CD4-positive, alpha-beta T cell (primary cell): ENCODE measurements around the gene AGTPBP1. TPM values are rescaled to one million over a fixed set of nuclear protein-coding genes. Genes with fewer than 3 reads are reported as not detected.

ENCODE experiments used
- ATAC-seq: fragments of 200-7000 bp; cut with Tn5 transposase; one replicate; pipeline ENCODE4 v1.10.0; 2022; ENCODE audit warnings: mild to moderate bottlenecking; ENCODE audit not compliant: poor library complexity
- CTCF ChIA-PET: fragments of 350-600 bp; sonication (Branson Sonifier 250); formaldehyde crosslinking; loops from one replicate; lab custom pipeline; 2021; ENCODE audit warnings: antibody characterized with exemption, inconsistent platforms; lab: Charles Lee
- POLR2A ChIA-PET: fragments of 350-600 bp; sonication (Branson Sonifier 250); formaldehyde crosslinking; loops from one replicate; lab custom pipeline; 2021; ENCODE audit warnings: antibody characterized with exemption, inconsistent platforms; lab: Charles Lee
- DNase-seq, 14 experiments: peaks; one replicate each; pipeline ENCODE4 v3.0.0-alpha.2; 2013 to 2020; ENCODE audit warnings: mixed read lengths in 2 of 14
- H3K27ac ChIP-seq, 2 donors: one replicate each; pipeline versions ENCODE4 v1.5.1 to v1.7.0; 2013; ENCODE audit warnings: low read length in 2 of 2, low read depth in 1 of 2, mild to moderate bottlenecking in 1 of 2
- H3K27me3 ChIP-seq, 2 experiments: 1 replicate in 1 of 2; 2 replicates in 1 of 2; pipeline versions ENCODE4 v1.6.1 to v1.7.0; 2013; ENCODE audit warnings: low read length in 2 of 2, control low read depth in 1 of 2, mild to moderate bottlenecking in 1 of 2, moderate library complexity in 1 of 2; ENCODE audit not compliant: insufficient read depth in 2 of 2, control insufficient read depth in 1 of 2
- H3K36me3 ChIP-seq: one replicate; pipeline ENCODE4 v1.6.1; 2013; ENCODE audit warnings: low read length, control low read depth; ENCODE audit not compliant: insufficient read depth
- H3K4me1 ChIP-seq: one replicate; pipeline ENCODE4 v1.6.1; 2013; ENCODE audit warnings: low read length, control low read depth; ENCODE audit not compliant: insufficient read depth
- H3K4me3 ChIP-seq: one replicate; pipeline ENCODE4 v1.5.1; 2013; ENCODE audit warnings: mild to moderate bottlenecking, low read length, moderate library complexity
- H3K9me3 ChIP-seq, 2 experiments: 1 replicate in 1 of 2; 2 replicates in 1 of 2; pipeline versions ENCODE4 v1.6.1 to v1.7.0; 2013; ENCODE audit warnings: low read length in 2 of 2, mild to moderate bottlenecking in 2 of 2, control low read depth in 1 of 2, moderate library complexity in 1 of 2; ENCODE audit not compliant: control insufficient read depth in 1 of 2, insufficient read depth in 1 of 2
- H3K27ac Mint-ChIP-seq: one replicate; pipeline ENCODE4 v1.8.0; 2020; ENCODE audit warnings: mixed read lengths
- H3K27me3 Mint-ChIP-seq: one replicate; pipeline ENCODE4 v1.8.0; 2021; ENCODE audit warnings: mixed read lengths
- H3K36me3 Mint-ChIP-seq: one replicate; pipeline ENCODE4 v1.8.0; 2021; ENCODE audit warnings: low read depth, mixed read lengths
- H3K4me1 Mint-ChIP-seq: one replicate; pipeline ENCODE4 v1.8.0; 2021; ENCODE audit warnings: low read depth, mixed read lengths
- H3K4me3 Mint-ChIP-seq: one replicate; pipeline ENCODE4 v1.8.0; 2020; ENCODE audit warnings: mild to moderate bottlenecking, mixed read lengths
- H3K9me3 Mint-ChIP-seq: one replicate; pipeline ENCODE4 v1.8.0; 2020; ENCODE audit warnings: mixed read lengths
- CTCF ChIP-seq: fragments of 200-600 bp; IDR thresholded peaks from one replicate; pipeline ENCODE4 v1.8.0; 2022; ENCODE audit warnings: antibody characterized with exemption, mild to moderate bottlenecking
- intact Hi-C, 2 experiments: fragments of 100-400 bp; cut with DNase I in 1 of 2; cut with micrococcal nuclease in 1 of 2; formaldehyde crosslinking; loops; one replicate each; pipeline versions ENCODE4 v1.15.1 to v1.9.0; 2023 to 2025; cut with DNase I, micrococcal nuclease
- total RNA-seq, 174 experiments: library from RNA in 2 of 174; stranded (reverse) in 2 of 174; gene quantifications; one replicate each; pipeline ENCODE4 v1.2.3 and lab custom pipeline; 2021 to 2026

The AGTPBP1 gene
- total RNA-seq, 2 experiments from 2014 or later = 52.0 to 55.2 TPM

- Histone ChIP-seq H3K27ac (no peak overlapping the region), H3K36me3 (no peaks in the 10 kb centered on the region), H3K9me3 (no peaks in the 10 kb centered on the region), H3K4me1 (no peaks in the 10 kb centered on the region), H3K27me3 (no peaks in the 10 kb centered on the region), H3K4me3 (no peak overlapping the region)
- POLR2A ChIA-PET = no interaction called here
- ATAC-seq (no peak), DNase-seq (no peak)
- no peaks in the 10 kb centered on the region for H3K27me3 Mint-ChIP-seq
- no peak overlapping the region for H3K27ac Mint-ChIP-seq
- H3K4me3 Mint-ChIP-seq = no peak overlapping the region
- H3K4me1 Mint-ChIP-seq = no peaks in the 10 kb centered on the region
- no peaks in the 10 kb centered on the region for H3K9me3 Mint-ChIP-seq
- intact Hi-C loops = no loop called here
- CTCF ChIA-PET = no interaction called here
- TF ChIP-seq CTCF = no peak
- peaks cover 39% of the 10 kb centered on the region for H3K36me3 Mint-ChIP-seq
Observed at GRCh38 chr9:85615792-85616191, 126.0 kb downstream of the AGTPBP1 start.

GRCh38 chr9:85610074-85610860, 131.5 kb downstream of the AGTPBP1 start:
- peak overlapping the region; percentile 22 for H3K4me3 Mint-ChIP-seq
- peak; percentile 84 for TF ChIP-seq CTCF
- H3K4me1 ChIP-seq = no peaks in the 10 kb centered on the region
- no peaks in the 10 kb centered on the region for H3K9me3 Mint-ChIP-seq
- DNase-seq (peak in 9 of 14 experiments; percentile 6 to 83 (median 22)), ATAC-seq (peak; percentile 97)
- peaks cover 9% of the 10 kb centered on the region for H3K4me1 Mint-ChIP-seq
- peak overlapping the region; percentile 57 for H3K27ac Mint-ChIP-seq
- H3K27me3 Mint-ChIP-seq = no peaks in the 10 kb centered on the region
- no peak overlapping the region for H3K4me3 ChIP-seq
- H3K27me3 ChIP-seq = no peaks in the 10 kb centered on the region
- peaks cover 24% of the 10 kb centered on the region for H3K36me3 Mint-ChIP-seq
- H3K36me3 ChIP-seq = no peaks in the 10 kb centered on the region
- no peaks in the 10 kb centered on the region for H3K9me3 ChIP-seq
- intact Hi-C loops = loop anchor here (1.0 to 5.0 kb wide), 2 partner anchors 1213 kb away; no protein-coding TSS in a partner anchor
- ChIA-PET CTCF (interaction anchor here (0.6 to 1.6 kb wide), 23 partner anchors 8 to 1213 kb away, joined by 3 to 24 read pairs (median 4); partner anchors contain the start of gene AGTPBP1), POLR2A (interaction anchor here (0.6 to 1.4 kb wide), 2 partner anchors 1213 to 1592 kb away, joined by 3 to 6 read pairs; no protein-coding TSS in a partner anchor)
- H3K27ac ChIP-seq = no peak overlapping the region

- Mint-ChIP-seq H3K27ac (no peak overlapping the region), H3K27me3 (no peaks in the 10 kb centered on the region), H3K9me3 (no peaks in the 10 kb centered on the region), H3K36me3 (peaks cover 48% of the 10 kb centered on the region), H3K4me3 (no peak overlapping the region), H3K4me1 (peaks cover 9% of the 10 kb centered on the region)
- no peak for ATAC-seq
- ChIA-PET POLR2A (no interaction called here), CTCF (no interaction called here)
- Histone ChIP-seq H3K36me3 (peaks cover 10% of the 10 kb centered on the region), H3K9me3 (no peaks in the 10 kb centered on the region), H3K4me1 (peaks cover 6% of the 10 kb centered on the region), H3K27ac (no peak overlapping the region), H3K27me3 (no peaks in the 10 kb centered on the region), H3K4me3 (no peak overlapping the region)
- TF ChIP-seq CTCF = no peak
- intact Hi-C loops = no loop called here
- DNase-seq = no peak
Observed at GRCh38 chr9:85605905-85606304, 135.8 kb downstream of the AGTPBP1 start.
